IMR-90 (cell line): ENCODE results near the gene SH3TC1.

Experiments used
- CTCF ChIP-seq: conservative IDR thresholded peaks from 2 replicates; pipeline ENCODE4 v1.5.1; 2012; ENCODE audit warnings: mild to moderate bottlenecking, low read depth, low read length, improper control_type of control experiment
- POLR2A ChIP-seq: IDR thresholded peaks from 2 replicates; pipeline ENCODE4 v1.6.1; 2012; ENCODE audit warnings: mild to moderate bottlenecking, low read depth, low read length
- USF2 ChIP-seq: fragments of 150-350 bp; IDR thresholded peaks from 2 replicates; pipeline ENCODE4 v1.6.1; 2017; ENCODE audit warnings: mild to moderate bottlenecking, antibody characterized with exemption, low read length, low read depth

- TF ChIP-seq POLR2A = no peak
- TF ChIP-seq CTCF = no peak
- TF ChIP-seq USF2 = no peak
Observed at GRCh38 chr4:8239661-8240060, 40.6 kb downstream of the SH3TC1 start.
